Mucosa of descending colon (tissue), 3 donors: Measurements from ENCODE around the gene LCP1. TPM values are rescaled to one million over a fixed set of nuclear protein-coding genes. Genes with fewer than 3 reads are reported as not detected.

Experiments used
- ATAC-seq: fragments of 200-7000 bp; cut with Tn5 transposase; one replicate; pipeline ENCODE4 v1.9.1; 2020; ENCODE audit warnings: mild to moderate bottlenecking, moderate library complexity
- DNase-seq, 3 donors: peaks; one replicate each; pipeline ENCODE4 v3.0.0-alpha.2; 2020
- H3K36me3 ChIP-seq: fragments of 200-600 bp; one replicate; pipeline ENCODE4 v1.8.0; 2021; ENCODE audit warnings: low read depth, mild to moderate bottlenecking
- H3K4me1 ChIP-seq: fragments of 200-600 bp; one replicate; pipeline ENCODE4 v1.8.0; 2021; ENCODE audit warnings: low read depth, mild to moderate bottlenecking
- H3K4me3 ChIP-seq: fragments of 200-600 bp; one replicate; pipeline ENCODE4 v1.8.0; 2021; ENCODE audit warnings: mild to moderate bottlenecking
- H3K9me3 ChIP-seq: fragments of 200-600 bp; one replicate; pipeline ENCODE4 v1.8.0; 2021; ENCODE audit warnings: mild to moderate bottlenecking
- intact Hi-C, 2 donors: fragments of 100-400 bp; cut with DNase I in 1 of 2; cut with micrococcal nuclease in 1 of 2; formaldehyde crosslinking; loops; one replicate each; pipeline versions ENCODE4 v1.11.0 to v1.11.1; 2022; cut with DNase I, micrococcal nuclease
- total RNA-seq, 3 donors: library from RNA; stranded (reverse); fragmentation: NEBNext Ultra II Directional in 2 of 3; extraction: Animal tissue kit (Norgen Biotek cat#: 25700) in 2 of 3; gene quantifications; one replicate each; pipeline versions ENCODE4 v1.2.1 to v1.2.4, GENCODE V29; 2021 to 2023
- TF ChIP-seq, protein P1 (sequence below): fragments of 200-600 bp; IDR thresholded peaks from one replicate; pipeline ENCODE4 v1.8.0; 2022; ENCODE audit warnings: antibody characterized with exemption, mild to moderate bottlenecking
- donor health status: DM: no; HTN: no; CAD: no; lungs with moderate emphysema.
- donor health status: DM: no; HTN: no; CAD: no.
- donor health status: DM: no; HTN: yes; CAD: no.

The LCP1 gene
- total RNA-seq, 3 donors from 2014 or later, result 15.7 to 53.3 (median 35.1) TPM

DNA sequence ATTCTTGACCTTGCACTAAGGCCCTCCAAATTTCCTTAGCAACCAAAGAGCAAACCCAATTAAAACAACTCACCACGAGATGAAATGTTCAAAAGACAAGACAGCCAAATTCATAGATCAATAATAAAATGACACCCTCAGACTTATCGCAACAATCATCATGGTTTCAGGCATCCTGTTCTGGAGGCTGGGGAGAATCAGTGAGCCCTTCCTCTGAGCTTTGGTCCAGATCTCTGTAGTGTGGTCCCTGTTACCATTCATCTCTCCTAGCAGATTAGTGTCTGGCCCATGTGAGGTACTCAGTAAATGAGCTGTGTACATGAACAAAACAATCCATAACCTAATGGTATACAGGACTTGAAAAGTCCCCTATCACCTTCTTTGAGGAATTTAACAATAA, 12.2 kb downstream of the LCP1 start:
- no peak for ATAC-seq
- intact Hi-C loops, result no loop called here
- Histone ChIP-seq H3K4me3 (no peak overlapping the region), H3K36me3 (no peaks in the 10 kb centered on the region), H3K4me1 (no peaks in the 10 kb centered on the region), H3K9me3 (no peaks in the 10 kb centered on the region)
- DNase-seq, result no peak
- TF ChIP-seq, protein P1, sequence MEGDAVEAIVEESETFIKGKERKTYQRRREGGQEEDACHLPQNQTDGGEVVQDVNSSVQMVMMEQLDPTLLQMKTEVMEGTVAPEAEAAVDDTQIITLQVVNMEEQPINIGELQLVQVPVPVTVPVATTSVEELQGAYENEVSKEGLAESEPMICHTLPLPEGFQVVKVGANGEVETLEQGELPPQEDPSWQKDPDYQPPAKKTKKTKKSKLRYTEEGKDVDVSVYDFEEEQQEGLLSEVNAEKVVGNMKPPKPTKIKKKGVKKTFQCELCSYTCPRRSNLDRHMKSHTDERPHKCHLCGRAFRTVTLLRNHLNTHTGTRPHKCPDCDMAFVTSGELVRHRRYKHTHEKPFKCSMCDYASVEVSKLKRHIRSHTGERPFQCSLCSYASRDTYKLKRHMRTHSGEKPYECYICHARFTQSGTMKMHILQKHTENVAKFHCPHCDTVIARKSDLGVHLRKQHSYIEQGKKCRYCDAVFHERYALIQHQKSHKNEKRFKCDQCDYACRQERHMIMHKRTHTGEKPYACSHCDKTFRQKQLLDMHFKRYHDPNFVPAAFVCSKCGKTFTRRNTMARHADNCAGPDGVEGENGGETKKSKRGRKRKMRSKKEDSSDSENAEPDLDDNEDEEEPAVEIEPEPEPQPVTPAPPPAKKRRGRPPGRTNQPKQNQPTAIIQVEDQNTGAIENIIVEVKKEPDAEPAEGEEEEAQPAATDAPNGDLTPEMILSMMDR, result no peak

DNA sequence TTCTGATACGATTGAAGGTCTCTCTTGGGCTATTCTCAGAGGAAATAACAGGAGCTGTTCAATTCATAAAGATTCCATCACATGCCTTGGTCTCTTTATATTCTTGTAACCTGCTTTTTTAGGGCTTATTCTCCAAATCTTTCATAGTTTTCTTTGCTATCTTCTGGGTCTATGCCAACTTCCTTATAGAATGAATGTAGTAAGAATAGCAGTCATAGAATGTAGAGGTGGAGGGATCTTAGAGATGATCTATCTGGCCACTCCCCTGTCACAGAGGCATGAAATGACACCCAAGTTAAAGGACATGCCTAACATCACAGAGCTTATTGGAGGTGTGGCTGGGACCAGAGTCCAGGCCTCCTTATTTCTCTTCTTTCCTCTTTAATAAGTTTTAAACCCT, 13.2 kb downstream of the LCP1 start:
- Histone ChIP-seq H3K4me1 (no peaks in the 10 kb centered on the region), H3K9me3 (no peaks in the 10 kb centered on the region), H3K4me3 (no peak overlapping the region), H3K36me3 (no peaks in the 10 kb centered on the region)
- ATAC-seq, result no peak
- intact Hi-C loops, result no loop called here
- TF ChIP-seq, protein P1, result no peak
- no peak for DNase-seq

DNA sequence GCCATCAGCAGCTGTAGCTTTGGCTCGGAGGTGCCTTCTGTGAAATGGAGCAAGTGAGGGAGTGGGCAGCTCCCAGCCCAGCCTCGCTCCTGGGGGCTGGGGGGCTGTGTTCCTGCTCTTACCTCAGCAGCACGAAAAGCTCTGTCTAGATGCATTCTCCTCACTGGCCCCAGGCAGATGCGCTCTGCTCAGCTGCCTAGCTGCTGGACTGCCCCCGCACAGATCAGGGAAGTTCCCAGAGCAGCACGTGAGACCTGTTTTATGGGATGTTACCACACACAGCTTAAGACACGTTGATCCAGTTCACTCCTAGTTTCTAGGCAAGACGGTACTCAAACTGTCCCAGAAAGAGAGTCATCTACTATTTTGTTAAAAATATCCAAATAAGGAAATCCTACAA, 13.6 kb downstream of the LCP1 start:
- intact Hi-C loops, result no loop called here
- no peak overlapping the region for H3K4me3 ChIP-seq
- no peaks in the 10 kb centered on the region for H3K36me3 ChIP-seq
- H3K4me1 ChIP-seq, result no peaks in the 10 kb centered on the region
- TF ChIP-seq, protein P1, result no peak
- H3K9me3 ChIP-seq, result no peaks in the 10 kb centered on the region
- ATAC-seq, result peak; percentile 59
- peak in 1 of 3 donors; percentile 29 for DNase-seq

DNA sequence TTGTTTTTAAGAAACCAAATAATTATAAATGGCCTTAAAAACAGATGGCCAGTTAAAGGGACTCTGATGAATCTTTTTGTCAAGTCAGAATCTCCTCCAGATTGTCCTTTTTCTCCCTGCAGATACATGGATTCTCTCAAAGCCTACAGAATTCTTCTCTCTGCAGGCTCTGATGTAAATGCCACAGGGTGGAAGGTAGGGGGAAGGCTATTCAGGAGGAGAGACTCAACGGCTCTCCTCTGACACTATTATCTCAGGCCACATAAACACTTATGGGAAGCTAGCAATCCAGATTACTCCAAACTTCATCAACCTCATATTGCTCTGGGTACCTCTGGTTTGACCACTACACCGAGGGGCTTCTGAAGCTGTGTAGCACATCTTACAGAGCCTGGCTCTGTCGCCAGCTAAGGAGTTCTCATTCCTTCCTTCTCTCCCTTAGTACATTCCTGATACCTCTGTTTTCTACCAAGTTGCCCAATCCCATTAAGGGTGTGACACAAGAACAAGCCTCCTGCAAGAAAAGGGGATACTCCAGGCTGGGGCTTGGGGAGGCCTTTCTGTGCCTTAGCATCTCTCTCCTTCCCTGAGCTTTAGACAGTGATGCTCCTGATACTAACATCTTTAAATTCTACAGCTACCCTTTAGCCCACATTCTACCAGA, 14.9 kb downstream of the LCP1 start:
- no peaks in the 10 kb centered on the region for H3K4me1 ChIP-seq
- TF ChIP-seq, protein P1, result no peak
- ATAC-seq (no peak), DNase-seq (no peak)
- H3K9me3 ChIP-seq, result no peaks in the 10 kb centered on the region
- intact Hi-C loops, result no loop called here
- no peaks in the 10 kb centered on the region for H3K36me3 ChIP-seq
- H3K4me3 ChIP-seq, result no peak overlapping the region

DNA sequence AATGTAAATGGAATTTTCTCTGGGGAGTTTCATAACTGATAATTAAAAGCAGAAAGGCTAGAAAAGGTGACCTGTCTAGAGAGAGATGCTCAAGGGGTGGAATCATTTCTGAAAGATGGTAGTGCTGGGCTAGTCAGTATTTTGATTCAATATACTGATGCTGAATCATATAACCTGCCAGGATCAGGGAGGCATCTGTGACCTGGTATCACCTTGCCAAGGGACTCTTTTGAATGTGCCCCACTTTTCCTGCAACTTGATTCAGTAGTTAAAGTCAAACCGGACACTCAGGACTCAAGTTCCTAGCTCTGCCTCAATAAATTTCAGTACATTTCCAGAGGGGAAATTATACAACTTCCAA, 15.8 kb downstream of the LCP1 start:
- TF ChIP-seq, protein P1, result no peak
- no peak for ATAC-seq
- intact Hi-C loops, result no loop called here
- Histone ChIP-seq H3K4me1 (no peaks in the 10 kb centered on the region), H3K36me3 (no peaks in the 10 kb centered on the region), H3K9me3 (no peaks in the 10 kb centered on the region), H3K4me3 (no peak overlapping the region)
- DNase-seq, result no peak
